Activated CD4-positive, alpha-beta T cell treated with anti-CD3 and anti-CD28 coated beads, Interleukin-2, amount 50 U/mL, for 1 hour (primary cell): ENCODE data around the gene MUC5AC.
"Not testable (repeated sequence)": the region's sequence is repeated elsewhere in the genome, so short reads cannot be mapped to it uniquely, and the experiment has no call there.

Source experiments
- DNase-seq: peaks from one replicate; pipeline ENCODE4 v3.0.0-alpha.2; 2020

The MUC5AC gene

DNA sequence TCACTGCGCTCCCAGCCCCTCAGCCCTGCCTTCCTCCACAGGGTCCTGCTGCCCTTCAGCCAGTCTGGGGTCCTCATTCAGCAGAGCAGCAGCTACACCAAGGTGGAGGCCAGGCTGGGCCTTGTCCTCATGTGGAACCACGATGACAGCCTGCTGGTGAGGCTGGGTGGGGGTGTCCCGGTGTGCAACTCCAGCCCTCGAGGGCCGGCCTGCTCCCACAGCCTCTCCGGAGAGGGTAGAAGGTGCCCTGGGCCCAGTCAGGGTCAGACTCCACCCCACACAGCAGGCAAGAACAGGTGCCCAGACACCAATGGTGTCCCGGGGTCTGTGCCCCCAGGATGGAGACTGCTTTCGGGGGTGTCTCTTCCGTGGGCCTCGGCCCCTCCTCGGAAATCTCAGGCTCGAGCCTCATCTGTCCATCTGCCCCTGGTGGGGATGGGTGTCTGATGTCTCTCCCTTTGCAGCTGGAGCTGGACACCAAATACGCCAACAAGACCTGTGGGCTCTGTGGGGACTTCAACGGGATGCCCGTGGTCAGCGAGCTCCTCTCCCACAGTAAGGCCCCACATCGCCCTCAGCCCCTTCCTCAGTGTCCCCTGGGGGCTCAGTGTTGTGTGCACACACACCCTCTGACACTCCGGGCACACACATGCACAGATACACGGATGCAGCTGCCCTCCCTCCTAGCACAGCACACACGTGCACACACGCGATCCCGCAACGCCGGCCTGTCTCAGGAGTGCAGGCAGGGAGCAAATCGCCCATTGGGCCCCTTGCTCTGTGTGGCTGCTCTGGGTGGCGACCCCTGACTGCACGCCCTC lies 4.9 kb downstream of the MUC5AC start:
- no peak for DNase-seq

DNA sequence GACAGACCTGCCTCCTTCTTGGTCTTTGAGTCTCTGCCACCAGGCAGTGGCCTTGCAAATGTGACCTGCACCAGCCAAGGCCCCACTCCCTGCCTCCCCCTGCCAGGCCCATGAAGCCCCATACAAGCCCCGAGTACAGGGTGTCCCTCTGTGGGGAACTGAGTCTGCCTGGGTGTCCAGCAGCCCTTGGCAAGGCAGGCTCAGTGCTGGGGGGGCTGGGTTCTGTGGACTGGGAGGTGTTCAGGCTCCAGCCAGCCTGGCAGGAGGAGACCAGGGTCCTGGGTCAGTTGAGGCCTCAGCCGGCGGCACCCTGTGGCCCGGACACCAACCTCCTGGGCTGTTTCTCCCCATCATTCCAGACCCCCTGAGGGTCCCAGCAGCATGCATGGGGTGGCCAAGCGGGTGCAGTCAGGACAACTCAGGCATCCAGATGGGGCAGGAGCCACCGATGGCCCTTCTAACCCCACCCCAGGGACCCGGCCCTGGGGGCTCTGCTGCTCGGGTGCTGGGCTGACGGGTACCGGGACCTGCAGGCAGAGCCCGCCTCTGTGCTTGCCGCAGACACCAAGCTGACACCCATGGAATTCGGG lies 5.7 kb downstream of the MUC5AC start:
- DNase-seq: no peak

DNA sequence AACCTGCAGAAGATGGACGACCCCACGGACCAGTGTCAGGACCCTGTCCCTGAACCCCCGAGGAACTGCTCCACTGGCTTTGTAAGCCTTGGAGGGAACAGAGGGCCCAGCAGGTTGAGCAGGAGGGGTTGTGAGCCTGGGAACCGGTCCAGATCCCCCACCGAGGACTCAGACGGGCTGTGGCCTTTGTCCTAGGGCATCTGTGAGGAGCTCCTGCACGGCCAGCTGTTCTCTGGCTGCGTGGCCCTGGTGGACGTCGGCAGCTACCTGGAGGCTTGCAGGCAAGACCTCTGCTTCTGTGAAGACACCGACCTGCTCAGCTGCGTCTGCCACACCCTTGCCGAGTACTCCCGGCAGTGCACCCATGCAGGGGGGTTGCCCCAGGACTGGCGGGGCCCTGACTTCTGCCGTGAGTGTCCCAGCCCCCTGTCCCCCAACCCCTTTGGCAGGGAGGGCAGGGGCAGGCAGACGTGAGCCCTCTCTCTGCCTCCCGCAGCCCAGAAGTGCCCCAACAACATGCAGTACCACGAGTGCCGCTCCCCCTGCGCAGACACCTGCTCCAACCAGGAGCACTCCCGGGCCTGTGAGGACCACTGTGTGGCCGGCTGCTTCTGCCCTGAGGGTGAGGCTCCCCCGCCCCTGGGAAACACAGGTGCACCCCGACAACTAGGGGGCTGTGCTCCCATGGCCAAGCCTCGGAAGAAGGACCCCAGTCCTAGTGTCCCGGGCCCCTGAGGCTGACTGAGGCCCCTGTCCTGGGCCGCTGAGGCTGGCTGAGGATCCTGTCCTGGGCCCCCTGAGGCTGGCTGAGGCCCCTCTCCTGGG lies 6.4 kb downstream of the MUC5AC start:
- DNase-seq: no peak

DNA sequence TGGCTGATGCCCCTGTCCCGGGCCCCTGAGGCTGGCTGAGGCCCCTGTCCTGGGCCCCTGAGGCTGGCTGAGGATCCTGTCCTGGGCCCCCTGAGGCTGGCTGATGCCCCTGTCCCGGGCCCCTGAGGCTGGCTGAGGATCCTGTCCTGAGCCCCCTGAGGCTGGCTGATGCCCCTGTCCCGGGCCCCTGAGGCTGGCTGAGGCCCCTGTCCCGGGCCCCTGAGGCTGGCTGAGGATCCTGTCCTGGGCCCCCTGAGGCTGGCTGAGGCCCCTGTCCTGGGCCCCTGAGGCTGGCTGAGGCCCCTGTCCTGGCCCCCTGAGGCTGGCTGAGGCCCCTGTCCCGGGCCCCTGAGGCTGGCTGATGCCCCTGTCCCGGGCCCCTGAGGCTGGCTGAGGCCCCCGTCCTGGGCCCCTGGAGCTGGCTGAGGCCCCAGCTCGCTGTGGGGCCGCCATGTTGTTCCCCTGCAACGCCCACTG lies 7.1 kb downstream of the MUC5AC start:
- DNase-seq: not testable (repeated sequence)

DNA sequence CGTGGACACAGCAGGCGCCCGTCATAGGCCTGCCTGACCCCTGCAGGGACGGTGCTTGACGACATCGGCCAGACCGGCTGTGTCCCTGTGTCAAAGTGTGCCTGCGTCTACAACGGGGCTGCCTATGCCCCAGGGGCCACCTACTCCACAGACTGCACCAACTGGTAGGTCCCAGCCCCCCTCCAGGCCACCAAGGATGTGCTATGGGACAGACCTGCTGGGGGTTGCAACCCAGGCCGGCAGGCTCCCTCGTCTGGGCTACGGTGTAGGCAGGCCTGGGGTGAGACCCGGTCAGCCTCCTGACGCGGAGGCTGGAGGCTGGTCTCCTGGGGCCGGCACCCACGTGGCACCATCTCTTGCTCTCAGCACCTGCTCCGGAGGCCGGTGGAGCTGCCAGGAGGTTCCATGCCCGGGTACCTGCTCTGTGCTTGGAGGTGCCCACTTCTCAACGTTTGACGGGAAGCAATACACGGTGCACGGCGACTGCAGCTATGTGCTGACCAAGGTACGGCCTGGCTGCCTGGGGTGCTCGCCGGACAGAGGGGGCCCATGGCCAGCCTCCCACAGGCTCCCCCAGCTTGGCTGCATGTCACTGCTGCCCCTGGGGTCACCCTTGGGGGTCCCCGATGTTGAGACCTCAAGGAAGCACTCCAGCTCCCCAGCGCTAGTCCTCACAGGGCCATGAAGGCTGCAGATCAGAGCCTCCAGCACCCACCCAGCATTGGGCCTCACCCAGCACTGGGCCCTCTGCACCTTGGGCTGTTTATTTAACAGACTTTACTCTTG lies 7.7 kb downstream of the MUC5AC start:
- DNase-seq: no peak

DNA sequence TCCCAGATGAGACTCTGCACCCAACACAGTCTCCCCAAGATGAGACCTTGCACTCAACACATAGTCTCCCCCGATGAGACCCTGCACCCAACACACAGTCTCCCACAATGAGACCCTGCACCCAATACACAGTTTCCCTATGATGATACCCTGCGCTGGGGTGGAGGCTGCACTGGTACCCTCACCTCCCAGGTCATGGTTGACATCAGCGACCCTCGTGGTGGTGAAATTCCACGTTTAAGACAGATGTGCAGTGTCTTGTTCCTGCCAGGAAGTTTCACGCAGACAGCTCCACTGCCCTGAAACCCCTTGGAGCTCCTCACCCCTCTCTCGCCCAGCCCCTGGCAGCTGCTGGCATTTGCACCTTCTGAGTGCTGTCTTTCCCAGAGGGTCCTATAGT lies 9.5 kb downstream of the MUC5AC start:
- DNase-seq: no peak

DNA sequence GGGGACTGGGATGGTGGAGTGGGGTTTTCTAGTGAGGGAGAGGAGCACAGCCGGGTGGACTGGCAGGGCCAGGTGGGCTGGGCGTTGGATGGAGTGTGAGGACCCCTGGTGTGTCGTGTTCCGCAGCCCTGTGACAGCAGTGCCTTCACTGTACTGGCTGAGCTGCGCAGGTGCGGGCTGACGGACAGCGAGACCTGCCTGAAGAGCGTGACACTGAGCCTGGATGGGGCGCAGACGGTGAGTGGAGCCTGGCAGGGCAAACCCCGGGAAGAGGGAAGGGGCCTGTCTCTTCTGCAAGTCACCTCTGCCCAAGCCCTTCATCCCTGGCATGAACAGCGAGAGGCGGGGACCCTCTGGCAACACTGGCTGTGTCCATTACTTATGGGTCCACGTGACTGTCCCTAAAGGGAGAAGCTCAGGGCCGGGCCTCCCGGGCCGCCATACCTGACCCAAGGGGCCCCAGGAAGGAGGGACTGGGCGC lies 10.0 kb downstream of the MUC5AC start:
- DNase-seq: no peak

DNA sequence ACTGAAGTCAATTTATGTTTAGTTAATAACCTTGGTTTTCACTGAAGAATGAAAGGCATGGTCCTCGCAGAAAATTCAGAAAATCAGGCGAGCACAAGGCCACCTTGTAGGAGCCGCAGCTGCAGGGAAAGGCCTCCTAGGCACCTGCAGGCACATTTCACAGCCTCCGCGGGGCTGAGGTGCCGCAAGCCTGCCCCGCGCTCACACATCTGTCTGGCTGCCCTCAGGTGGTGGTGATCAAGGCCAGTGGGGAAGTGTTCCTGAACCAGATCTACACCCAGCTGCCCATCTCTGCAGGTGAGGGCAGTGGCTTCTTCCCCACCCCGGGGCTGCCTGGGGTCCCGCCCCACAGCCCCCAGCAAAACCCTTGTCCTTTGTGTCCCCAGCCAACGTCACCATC lies 10.5 kb downstream of the MUC5AC start:
- no peak for DNase-seq

DNA sequence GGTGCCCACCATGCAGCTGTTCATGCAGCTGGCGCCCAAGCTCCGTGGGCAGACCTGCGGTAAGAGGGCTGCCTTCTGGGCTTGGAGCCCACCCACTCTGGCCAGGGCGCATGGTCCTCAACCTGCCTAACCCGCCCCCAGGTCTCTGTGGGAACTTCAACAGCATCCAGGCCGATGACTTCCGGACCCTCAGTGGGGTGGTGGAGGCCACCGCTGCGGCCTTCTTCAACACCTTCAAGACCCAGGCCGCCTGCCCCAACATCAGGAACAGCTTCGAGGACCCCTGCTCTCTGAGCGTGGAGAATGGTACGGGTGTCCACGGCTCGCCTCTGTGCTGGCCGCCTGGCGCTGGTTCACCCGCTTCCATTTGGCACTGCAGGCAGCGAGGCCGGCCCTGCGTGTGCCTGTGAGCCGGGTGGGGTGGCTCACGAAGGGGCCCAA lies 11.0 kb downstream of the MUC5AC start:
- no peak for DNase-seq

DNA sequence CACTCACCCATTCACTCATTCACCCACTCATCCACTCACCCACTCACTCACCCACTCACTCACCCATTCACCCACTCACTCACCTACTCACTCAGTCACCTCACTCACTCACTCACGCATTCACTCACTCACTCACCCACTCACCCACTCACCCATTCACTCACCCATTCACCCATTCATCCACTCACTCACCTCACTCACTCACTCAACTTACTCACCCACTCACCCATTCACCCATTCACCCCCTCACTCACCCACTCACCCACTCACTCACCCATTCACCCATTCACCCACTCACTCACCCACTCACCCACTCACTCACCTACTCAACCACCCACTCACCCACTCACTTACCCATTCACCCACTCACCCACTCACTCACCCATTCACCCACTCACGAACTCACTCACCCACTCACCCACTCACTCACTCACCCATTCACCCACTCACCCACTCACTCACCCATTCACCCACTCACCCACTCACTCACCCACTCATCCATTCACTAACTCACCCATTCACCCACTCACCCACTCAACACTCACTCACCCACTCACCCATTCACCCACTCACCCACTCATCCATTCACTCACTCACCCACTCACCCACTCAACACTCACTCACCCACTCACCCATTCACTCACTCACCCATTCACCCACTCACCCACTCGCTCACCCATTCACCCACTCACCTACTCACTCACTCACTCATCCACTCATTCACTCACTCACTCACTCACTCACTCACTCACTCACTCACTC lies 13.7 kb downstream of the MUC5AC start:
- no peak for DNase-seq

DNA sequence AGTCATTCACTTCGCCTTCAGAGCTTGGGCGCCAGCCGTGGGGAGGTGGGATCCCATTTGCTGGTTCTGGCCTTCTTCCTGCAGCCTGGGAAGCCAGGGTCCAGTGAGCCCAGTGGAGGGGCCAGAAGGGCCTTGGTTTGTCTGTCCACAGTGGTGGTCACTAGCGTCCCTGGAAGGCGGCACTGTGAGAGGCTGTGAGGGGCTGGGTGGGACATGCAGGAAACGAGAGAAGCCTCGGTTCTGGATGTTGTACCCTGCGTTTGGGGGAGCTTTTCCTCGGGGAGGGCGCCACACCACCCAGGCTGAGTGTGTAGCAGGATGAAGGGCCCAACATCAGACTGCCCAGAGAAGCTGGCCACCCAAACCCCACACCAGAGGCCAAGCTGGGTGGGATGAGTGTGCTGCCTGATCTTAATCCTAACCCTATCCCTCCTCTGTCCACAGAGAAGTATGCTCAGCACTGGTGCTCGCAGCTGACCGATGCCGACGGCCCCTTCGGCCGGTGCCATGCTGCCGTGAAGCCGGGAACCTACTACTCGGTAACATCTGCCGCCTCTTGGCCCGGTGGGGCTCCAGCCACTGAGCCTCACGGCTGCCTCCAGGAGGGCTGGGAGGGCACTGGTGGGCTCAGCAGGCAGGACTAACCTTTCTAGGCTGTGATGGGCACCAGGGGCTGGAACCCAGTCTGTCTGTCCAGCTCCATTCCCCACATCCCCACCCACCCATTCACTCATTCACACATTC lies 14.4 kb downstream of the MUC5AC start:
- DNase-seq: no peak

DNA sequence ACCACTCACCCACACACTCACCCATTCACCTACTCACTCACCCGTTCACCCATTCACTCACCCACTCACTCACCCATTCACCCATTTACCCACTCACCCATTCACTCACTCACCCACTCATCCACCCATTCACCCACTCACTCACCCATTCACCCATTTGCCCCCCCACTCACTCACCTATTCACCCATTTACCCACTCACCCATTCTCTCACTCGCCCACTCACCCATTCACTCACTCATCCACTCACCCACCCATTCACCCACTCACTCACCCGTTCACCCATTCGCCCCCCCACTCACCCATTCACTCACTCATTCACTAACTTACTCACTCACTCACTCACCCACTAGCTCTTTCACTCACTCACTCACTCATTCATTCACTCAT lies 15.0 kb downstream of the MUC5AC start:
- no peak for DNase-seq

DNA sequence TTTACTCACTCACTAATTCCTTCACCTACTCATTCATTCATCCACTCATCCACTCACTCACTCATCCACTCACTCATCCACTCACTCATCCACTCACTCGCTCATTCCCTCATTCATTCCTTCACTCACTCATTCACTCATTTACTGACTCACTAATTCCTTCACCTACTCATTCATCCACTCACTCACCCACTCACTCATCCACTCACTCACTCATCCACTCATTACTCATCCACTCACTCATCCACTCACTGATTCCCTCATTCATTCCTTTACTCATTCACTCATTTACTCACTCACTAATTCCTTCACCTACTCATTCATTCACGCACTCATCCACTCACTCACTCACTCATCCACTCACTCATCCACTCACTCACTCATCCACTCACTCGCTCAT lies 15.6 kb downstream of the MUC5AC start:
- DNase-seq: not testable (repeated sequence)

DNA sequence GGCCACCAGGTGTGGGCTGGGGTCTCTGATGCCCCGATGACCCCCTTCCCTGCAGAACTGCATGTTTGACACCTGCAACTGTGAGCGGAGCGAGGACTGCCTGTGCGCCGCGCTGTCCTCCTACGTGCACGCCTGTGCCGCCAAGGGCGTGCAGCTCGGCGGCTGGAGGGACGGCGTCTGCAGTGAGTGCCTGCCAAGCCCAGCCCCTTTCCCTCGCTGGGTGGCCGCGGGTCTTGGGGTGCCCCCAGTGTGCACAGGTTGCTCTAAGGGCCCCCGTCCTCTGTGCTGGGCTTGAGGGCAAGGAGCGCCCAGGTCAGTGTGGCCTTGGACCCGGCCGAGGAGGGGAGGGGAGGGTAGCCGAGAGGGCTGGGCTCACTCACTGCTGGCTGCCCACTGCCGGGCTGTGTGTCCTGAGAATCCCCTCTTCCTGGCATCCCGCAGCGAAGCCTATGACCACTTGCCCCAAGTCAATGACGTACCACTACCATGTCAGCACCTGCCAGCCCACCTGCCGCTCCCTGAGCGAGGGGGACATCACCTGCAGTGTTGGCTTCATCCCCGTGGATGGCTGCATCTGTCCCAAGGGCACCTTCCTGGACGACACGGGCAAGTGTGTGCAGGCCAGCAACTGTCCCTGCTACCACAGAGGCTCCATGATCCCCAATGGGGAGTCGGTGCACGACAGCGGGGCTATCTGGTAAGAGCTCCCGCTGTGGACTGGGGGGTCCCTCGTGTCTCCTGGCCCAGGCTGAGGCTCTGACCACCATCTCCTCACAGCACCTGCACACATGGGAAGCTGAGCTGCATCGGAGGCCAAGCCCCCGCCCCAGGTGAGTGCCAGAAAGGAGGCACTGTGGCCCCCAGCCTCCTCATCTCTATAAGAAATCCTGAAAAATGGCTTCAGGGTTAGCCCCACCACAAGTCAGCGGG lies 17.0 kb downstream of the MUC5AC start:
- DNase-seq: no peak

DNA sequence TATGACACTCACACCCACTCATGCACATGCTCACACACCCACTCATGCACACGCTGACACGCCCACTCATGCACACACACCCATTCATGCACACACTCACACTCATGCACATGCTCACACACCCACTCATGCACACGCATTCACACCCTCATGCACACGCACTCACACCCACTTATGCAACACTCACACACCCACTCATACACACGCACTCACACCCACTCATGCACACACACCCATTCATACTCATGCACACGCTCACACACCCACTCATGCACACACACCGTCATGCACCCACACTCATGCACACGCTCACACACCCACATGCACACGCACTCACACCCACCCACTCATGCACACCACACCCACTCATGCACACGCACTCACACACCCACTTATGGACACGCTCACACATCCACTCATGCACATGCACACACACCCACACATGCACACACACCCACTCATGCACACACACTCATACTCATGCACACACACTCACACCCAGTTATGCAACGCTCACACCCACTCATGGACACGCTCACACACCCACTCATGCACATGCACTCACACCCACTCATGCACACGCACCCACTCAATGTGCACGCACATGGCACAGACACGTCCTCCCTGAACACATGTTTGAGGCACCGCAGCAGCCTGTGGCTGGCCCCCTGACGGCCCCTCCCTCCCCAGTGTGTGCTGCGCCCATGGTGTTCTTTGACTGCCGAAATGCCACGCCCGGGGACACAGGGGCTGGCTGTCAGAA lies 17.9 kb downstream of the MUC5AC start:
- no peak for DNase-seq

DNA sequence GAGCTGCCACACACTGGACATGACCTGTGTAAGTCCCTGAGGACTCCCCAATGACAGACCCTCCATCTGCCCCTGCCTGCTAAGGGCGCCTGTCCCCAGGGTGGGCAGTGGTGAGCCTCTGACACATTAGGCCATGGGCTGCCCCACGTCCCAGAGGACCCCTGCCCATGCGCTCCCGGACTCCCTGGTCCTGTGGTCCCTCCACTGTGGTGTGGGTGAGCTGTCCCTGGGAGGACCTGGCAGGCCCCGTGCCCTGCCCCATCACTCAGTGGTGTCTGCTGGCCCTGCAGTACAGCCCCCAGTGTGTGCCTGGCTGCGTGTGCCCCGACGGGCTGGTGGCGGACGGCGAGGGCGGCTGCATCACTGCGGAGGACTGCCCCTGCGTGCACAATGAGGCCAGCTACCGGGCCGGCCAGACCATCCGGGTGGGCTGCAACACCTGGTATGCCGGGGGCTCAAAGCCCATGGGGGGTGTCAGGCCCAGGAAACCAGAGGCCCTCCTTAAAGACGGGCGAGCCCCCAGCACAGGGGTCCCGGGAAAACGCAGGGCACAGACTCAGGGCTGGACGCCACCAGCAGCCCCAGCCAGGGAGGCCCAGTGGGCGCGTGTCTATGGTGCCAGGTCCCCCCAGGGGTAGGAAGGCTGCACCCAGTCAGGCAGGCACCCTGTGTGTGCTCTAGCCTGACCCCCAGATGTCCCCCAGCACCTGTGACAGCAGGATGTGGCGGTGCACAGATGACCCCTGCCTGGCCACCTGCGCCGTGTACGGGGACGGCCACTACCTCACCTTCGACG lies 18.7 kb downstream of the MUC5AC start:
- DNase-seq: no peak

DNA sequence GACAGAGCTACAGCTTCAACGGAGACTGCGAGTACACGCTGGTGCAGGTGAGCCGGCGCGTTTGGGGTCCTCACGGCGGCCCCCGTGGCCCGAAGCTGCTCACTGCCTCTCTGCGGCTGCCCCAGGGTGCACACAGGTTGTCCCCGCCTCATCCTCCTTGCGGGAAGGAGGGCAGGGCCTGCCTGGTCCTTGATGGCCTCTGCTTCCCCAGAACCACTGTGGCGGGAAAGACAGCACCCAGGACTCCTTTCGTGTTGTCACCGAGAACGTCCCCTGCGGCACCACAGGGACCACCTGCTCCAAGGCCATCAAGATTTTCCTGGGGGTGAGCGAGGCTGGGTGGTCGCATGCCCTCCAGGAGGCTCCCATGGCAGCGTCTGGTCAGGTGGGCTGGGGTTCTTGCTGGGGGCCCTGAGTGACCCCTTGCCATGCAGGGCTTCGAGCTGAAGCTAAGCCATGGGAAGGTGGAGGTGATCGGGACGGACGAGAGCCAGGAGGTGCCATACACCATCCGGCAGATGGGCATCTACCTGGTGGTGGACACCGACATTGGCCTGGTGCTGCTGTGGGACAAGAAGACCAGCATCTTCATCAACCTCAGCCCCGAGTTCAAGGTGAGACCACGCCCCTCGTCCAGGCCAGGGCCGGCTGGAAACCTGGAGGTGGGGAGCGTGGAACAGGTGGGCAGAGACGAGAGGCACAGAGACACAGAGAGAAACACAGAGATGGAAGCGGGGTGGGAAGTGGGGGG lies 19.4 kb downstream of the MUC5AC start:
- no peak for DNase-seq

DNA sequence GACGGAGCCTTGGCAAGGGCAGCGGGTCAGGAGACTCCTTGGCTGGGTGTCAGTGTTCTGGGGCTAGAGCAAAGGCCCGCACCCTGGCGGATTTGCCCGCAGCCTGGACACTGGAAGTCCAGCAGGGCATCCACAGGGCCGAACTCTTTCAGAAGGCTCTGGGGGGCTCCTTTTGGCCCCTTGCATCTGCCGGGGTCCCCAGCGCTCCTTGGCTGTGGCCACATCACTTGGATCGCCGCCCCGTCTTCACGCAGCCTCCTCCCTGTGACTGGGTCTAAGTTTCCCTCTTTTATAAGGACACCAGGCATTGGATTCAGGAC lies 20.0 kb downstream of the MUC5AC start:
- DNase-seq: no peak
